Stimulated activated CD8-positive, alpha-beta memory T cell treated with anti-CD3 and anti-CD28 coated beads, Interleukin-15, amount 100 ng/mL, for 48 hours (primary cell): ENCODE results near the gene ZNF573.
"Not testable (repeated sequence)": the region's sequence is repeated elsewhere in the genome, so short reads cannot be mapped to it uniquely, and the experiment has no call there.

ENCODE experiments used
- DNase-seq, 2 donors: peaks; one replicate each; pipeline ENCODE4 v3.0.0-alpha.2; 2020; ENCODE audit warnings: low read depth in 2 of 2

ZNF573 gene

GRCh38 chr19:37779127-37780005 is at the start of gene ZNF573:
Gene ZNF573, minus strand, starts transcription at chr19:37779586. Its CDS starts 5,857 bp downstream, at chr19:37773729.
- DNase-seq = peak; percentile 66 to 69

- peak in 1 of 2 donors; percentile 4 for DNase-seq
These were observed 38.0 kb upstream of the ZNF573 start for GRCh38 chr19:37817180-37817981.

- not testable (repeated sequence) for DNase-seq
These were observed 36.2 kb upstream of the ZNF573 start for GRCh38 chr19:37815611-37816010.

- no peak for DNase-seq
These were observed 34.0 kb upstream of the ZNF573 start for GRCh38 chr19:37813340-37813739.

- DNase-seq = no peak
These were observed 30.0 kb upstream of the ZNF573 start for GRCh38 chr19:37809366-37809765.

GRCh38 chr19:37803249-37803840 is 24.0 kb upstream of the ZNF573 start:
- no peak for DNase-seq

GRCh38 chr19:37790244-37790925 is 11.0 kb upstream of the ZNF573 start:
- no peak for DNase-seq

GRCh38 chr19:37778613-37779126 is 716 bp downstream of the ZNF573 start:
- DNase-seq = no peak

GRCh38 chr19:37770985-37771384 is 8.4 kb downstream of the ZNF573 start:
- DNase-seq = no peak

GRCh38 chr19:37763488-37763887 is 15.9 kb downstream of the ZNF573 start:
- no peak for DNase-seq

- DNase-seq = not testable (repeated sequence)
These were observed 21.7 kb downstream of the ZNF573 start for GRCh38 chr19:37757683-37758082.

- DNase-seq = no peak
These were observed 41.0 kb downstream of the ZNF573 start for GRCh38 chr19:37738371-37738770.

GRCh38 chr19:37725181-37725580 is 54.2 kb downstream of the ZNF573 start:
- DNase-seq = no peak

- no peak for DNase-seq
These were observed 59.5 kb downstream of the ZNF573 start for GRCh38 chr19:37719927-37720265.

- peak; percentile 77 to 79 for DNase-seq
These were observed 60.1 kb downstream of the ZNF573 start, which contains the start of gene ZNF607 for GRCh38 chr19:37719111-37719926. Gene ZNF607, minus strand, starts transcription at chr19:37719761. Its CDS starts 8,143 bp downstream, at chr19:37711618.

GRCh38 chr19:37718304-37718703 is 61.1 kb downstream of the ZNF573 start:
- no peak for DNase-seq

- no peak for DNase-seq
These were observed 63.2 kb downstream of the ZNF573 start for GRCh38 chr19:37716140-37716539.

GRCh38 chr19:37706052-37706605 is 73.3 kb downstream of the ZNF573 start:
- DNase-seq = no peak

- DNase-seq = no peak
These were observed 80.3 kb downstream of the ZNF573 start for GRCh38 chr19:37699057-37699456.

GRCh38 chr19:37698216-37698615 is 81.2 kb downstream of the ZNF573 start:
- DNase-seq = no peak
